Stimulated activated CD8-positive, alpha-beta memory T cell treated with anti-CD3 and anti-CD28 coated beads, Interleukin-4, amount 100 ng/mL, for 24 hours (primary cell): ENCODE results near the gene COPZ2.
"Not testable (repeated sequence)": the region's sequence is repeated elsewhere in the genome, so short reads cannot be mapped to it uniquely, and the experiment has no call there.

ENCODE experiments used
- DNase-seq: peaks from one replicate; pipeline ENCODE4 v3.0.0-alpha.2; 2020; ENCODE audit warnings: low read depth

The COPZ2 gene

GRCh38 chr17:48055531-48056245, 18.1 kb upstream of the COPZ2 start:
- no peak for DNase-seq

- no peak for DNase-seq
These were observed 16.9 kb upstream of the COPZ2 start for GRCh38 chr17:48054238-48055185.

- no peak for DNase-seq
These were observed 16.2 kb upstream of the COPZ2 start for GRCh38 chr17:48053758-48054237.

GRCh38 chr17:48052956-48053757, 15.6 kb upstream of the COPZ2 start:
- no peak for DNase-seq

GRCh38 chr17:48051706-48052486, 14.3 kb upstream of the COPZ2 start:
- DNase-seq, result no peak

GRCh38 chr17:48051283-48051682, 13.7 kb upstream of the COPZ2 start:
- no peak for DNase-seq

GRCh38 chr17:48048384-48049126, 11.0 kb upstream of the COPZ2 start:
- peak; percentile 36 for DNase-seq

GRCh38 chr17:48047741-48048383, 10.3 kb upstream of the COPZ2 start, which contains the start of gene NFE2L1:
Gene NFE2L1, plus strand, starts transcription at chr17:48048359. Its CDS starts 2,760 bp downstream, at chr17:48051119.
- peak; percentile 96 for DNase-seq

GRCh38 chr17:48047113-48047740, 9.6 kb upstream of the COPZ2 start:
- no peak for DNase-seq

GRCh38 chr17:48046296-48046695, 8.7 kb upstream of the COPZ2 start:
- no peak for DNase-seq

- no peak for DNase-seq
These were observed 7.9 kb upstream of the COPZ2 start for GRCh38 chr17:48045316-48046001.

GRCh38 chr17:48044851-48045250, 7.3 kb upstream of the COPZ2 start:
- no peak for DNase-seq

- no peak for DNase-seq
These were observed 5.6 kb upstream of the COPZ2 start for GRCh38 chr17:48043176-48043575.

GRCh38 chr17:48038687-48039086, 1.1 kb upstream of the COPZ2 start:
- DNase-seq, result no peak

- DNase-seq, result no peak
These were observed 284 bp upstream of the COPZ2 start for GRCh38 chr17:48037838-48038323.

- DNase-seq, result no peak
These were observed 933 bp downstream of the COPZ2 start for GRCh38 chr17:48036693-48037035.

- DNase-seq, result not testable (repeated sequence)
These were observed 2.9 kb downstream of the COPZ2 start for GRCh38 chr17:48034734-48035133.

GRCh38 chr17:48031966-48032365, 5.6 kb downstream of the COPZ2 start:
- DNase-seq, result no peak

GRCh38 chr17:48030531-48030930, 7.1 kb downstream of the COPZ2 start:
- DNase-seq, result no peak
